Fibroblast of peridontal ligament (primary cell): ENCODE results near the gene FOXN3.
"Not testable (repeated sequence)": the region's sequence is repeated elsewhere in the genome, so short reads cannot be mapped to it uniquely, and the experiment has no call there.

Experiments
- DNase-seq: peaks from one replicate; pipeline ENCODE4 v3.0.0-alpha.2; 2010; ENCODE audit errors: extremely low read depth

Gene FOXN3

DNA sequence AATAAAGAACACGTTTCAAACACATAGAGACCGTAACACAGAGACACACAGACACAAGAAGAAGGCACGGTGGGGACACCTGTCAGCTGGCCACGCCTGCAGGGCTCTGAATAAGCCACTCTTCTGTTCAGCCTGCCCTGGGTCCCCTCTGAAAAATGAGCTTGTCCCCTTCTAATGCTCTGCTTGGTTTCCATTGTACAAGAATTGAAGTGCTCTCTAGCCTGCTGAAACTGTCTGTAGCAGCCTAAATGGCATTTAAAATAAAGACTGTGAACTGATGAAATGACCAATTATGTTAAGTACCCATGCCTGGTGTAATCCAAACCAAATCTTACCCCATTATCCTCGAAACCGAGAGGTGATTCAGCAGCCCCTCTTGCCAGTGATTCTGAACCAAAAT is 139.8 kb downstream of the FOXN3 start:
- peak; percentile 32 for DNase-seq

DNA sequence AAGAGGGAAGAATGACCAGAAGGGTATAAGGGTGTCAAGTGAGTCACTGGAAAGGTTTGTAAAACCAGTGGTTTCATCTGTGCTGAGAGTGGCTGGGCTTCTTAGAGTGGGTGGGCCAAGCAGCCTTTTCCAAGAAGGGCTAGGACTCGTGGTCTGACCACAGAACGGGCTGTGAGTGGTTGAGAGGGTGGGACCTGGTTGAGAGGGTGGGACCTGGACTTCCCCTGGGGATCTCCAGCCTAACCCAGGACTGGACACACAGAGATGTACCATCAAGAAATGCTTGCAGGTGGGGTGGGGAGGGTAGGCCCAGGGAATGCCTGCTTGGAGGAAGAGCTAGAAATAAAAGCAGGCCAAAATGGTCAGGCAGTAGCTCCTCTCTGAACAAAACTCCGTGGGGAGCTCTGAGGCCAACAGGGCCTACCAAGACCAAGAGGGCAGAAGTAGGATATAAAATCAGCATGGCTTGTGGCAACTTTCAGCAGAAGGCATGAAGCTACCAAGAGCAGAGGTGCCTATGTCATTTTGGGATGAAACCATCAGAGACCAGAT is 140.5 kb downstream of the FOXN3 start:
- peak; percentile 2 for DNase-seq

DNA sequence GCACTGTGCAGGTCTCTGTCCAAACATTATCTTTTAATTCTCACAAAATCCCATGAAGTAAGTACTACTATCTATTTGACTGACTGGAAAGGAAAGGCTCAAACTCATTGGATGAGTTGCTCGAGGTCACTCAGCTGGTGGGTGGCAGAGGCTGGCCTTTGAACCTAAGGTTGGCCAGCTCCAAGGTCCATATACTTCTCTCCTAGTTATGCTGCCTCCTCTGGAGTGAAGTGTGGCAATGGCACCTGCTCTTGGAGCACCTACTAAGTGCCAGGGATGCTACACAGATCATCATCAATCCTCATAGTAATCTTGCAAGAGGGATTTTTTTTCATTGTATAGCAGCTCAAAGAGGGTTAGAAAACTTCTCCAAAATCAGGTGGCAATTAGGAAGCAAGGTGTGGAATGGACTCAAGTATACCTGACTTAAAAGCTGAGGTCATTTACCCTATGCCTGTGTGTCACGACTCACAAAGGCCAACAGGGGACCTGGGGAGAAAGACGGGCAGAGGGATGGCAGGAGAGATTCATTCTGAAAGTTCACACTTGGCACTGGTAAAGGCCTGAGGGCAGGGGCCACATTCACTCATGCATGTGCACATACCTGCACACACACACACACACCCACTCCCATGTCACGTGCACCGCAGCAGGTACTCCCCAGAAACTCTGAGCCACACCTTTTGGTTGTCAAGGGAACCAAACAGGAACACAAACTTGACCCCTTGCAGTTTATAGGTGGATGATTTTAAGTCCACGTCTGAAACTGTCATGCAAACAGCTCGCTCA is 146.4 kb downstream of the FOXN3 start:
- no peak for DNase-seq

DNA sequence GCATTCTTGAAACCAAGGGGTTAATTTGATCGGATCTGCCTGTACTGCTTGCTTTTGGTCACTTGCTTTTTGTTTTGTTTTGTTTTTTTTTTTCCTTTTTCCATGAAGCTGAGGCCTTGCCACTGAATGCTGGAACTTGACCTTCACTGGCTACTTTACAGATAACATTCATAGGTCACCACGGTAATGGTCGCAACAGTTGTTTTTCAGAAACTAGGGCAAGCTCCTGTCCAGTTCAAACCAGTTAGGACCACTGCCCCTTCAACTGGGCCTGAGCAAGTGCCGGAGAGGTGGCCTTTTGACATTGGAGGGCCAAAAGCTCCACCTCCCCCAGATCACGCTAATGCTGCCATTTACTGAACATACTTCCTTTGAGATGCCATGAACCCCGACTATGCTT is 147.6 kb downstream of the FOXN3 start:
- DNase-seq = no peak

DNA sequence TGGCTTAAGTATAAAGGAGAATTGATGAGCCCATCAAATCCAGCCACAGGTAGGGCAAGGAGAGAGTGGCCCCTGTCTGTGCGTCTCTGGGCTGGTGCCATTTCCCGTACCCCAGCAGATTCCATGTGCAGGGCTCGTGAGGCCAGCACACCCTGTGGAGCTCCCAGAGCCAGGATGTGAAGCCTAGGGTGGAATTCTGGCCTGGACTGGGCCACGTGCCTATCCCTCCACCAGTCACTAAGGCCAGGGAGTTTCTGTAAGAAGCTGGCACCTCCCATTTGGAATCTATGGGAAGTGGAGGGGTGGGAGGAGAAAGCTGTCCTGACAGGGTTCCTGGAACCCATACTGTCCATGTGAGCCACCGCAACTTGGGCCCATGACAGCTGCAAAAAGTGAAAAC is 148.5 kb downstream of the FOXN3 start:
- DNase-seq = no peak

DNA sequence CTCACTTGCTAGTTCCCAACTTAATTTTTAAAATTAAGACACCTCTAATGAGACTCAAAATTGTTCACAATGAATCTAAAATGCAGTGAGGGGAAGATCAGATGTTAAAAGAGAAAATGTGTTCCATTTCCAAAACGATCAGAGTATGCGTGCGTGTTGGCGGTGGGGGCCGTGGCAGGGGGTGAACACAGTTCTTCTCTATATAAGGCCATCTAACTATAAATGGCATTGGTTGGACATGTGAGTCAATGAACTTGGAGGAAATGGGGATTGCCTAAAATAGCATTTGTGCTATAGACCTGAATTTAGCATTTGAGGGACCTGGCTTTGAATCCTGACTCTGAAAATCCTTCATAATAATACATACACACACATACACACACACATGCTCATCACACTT is 149.4 kb downstream of the FOXN3 start:
- no peak for DNase-seq

DNA sequence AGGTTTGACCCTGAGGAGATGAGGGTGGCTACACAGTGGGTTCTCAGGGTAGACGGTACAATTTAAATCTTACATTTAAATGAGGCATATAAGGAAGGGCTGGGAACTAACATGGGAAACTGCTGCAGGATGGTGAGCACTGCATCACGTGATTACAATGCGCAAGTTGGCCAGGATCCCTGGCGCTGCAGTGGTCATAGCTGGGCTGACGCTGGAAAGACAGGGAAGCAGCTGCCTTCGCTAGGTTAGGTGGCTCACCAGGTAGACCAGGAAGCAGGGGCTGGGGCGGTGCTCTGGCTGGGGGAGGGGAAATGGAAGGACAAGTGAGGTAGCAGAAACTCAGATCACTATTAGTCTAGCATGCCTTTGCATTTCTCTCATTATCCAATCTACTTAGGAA is 149.9 kb downstream of the FOXN3 start:
- DNase-seq = no peak

DNA sequence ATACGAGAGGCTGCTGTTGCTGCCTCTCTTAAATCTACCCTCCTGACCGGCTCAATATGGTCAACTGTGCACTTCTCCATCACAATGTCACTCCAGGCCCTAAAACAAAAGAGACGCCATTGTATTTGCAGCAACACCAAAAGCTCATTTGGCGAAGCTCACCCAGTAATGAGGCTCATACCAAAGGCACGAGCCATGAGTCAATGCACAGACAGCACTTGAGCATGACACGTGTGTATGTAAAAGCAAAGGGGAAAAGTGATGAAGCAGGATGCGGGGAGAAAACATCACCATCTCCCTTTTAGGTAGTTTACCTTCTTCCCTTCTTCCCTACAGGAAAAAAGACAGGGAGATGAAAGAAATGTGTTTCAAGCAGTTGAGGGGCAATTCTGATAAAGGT is 150.3 kb downstream of the FOXN3 start:
- DNase-seq = peak; percentile 7

DNA sequence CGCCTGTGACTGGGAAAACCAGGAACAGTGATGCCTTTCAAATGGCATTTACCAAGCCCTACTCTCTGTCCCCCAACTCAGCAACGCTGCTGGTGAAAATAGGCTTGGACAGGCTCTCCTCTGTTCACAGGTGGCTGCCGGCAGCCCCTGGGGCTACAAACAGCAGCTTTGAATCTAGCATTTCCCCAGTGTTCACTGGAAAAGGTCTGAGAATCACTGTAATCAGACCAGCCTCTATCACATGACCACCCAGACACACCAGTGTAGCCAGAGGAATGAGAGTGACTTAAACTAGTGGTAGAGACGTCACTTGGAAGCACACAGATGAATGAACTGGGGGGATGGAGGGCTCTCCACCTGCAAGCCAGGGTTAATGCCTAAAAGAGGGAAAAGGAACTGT is 151.8 kb downstream of the FOXN3 start:
- no peak for DNase-seq

DNA sequence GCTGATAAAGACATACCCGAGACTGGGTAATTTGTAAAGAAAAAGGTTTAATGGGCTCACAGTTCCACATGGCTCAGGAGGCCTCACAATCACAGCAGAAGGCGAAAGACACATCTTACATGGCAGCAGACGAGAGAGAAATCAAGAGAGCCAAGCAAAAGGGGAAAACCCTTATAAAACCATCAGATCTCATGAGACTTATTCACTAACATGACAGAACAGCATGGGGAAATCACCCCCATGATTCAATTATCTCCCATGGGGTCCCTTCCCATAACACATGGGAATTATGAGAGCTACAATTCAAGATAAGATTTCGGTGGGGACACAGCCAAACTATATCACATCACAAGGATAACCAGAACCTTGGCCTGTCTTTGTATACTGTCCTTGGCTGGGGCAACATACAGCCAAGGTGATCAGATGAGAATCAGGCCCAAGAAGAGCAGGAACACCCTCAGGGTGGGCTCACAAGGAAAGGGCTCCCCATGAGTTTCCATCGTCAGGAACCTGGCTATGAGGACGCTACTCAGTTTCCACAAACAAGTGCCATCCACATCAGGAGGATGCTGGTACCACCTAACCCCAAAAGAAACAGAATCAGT is 152.7 kb downstream of the FOXN3 start:
- DNase-seq = no peak

DNA sequence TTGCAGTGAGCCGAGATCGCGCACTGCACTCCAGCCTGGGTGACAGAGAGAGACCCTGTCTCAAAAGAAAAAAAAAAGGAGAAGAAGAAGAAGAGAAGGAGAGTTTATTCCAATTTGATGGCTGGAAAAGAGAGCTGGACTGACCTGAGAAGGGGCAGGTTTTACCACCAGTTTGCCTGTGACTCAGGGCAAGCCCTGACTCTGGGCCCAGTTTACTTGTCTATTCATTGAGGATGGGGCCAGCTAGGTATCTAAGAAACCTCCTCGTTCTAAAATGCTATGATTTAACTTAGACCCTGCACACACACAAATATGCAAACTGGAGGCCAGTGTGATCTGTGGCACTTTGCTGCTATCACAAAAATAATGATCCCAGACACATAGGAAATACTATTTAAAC is 155.0 kb downstream of the FOXN3 start:
- no peak for DNase-seq

DNA sequence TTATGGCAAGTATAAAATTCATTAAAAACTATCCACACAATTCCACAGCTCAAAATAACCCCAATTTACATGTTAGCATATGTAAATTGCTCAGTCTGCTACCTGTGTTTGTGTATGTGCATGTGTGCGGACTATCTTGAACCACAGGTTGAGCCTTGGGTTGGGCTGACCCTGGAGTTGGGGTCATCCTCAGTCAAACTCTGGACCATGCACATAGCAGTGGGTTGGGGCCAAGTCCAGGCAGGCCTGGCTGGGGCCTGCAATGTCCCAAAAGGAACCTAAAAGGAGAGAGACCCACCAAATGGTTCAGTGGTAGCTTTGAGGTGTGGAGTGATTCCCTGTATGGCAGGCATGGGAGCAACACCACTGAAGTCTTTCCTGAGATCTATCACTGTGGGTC is 156.1 kb downstream of the FOXN3 start:
- DNase-seq = no peak

DNA sequence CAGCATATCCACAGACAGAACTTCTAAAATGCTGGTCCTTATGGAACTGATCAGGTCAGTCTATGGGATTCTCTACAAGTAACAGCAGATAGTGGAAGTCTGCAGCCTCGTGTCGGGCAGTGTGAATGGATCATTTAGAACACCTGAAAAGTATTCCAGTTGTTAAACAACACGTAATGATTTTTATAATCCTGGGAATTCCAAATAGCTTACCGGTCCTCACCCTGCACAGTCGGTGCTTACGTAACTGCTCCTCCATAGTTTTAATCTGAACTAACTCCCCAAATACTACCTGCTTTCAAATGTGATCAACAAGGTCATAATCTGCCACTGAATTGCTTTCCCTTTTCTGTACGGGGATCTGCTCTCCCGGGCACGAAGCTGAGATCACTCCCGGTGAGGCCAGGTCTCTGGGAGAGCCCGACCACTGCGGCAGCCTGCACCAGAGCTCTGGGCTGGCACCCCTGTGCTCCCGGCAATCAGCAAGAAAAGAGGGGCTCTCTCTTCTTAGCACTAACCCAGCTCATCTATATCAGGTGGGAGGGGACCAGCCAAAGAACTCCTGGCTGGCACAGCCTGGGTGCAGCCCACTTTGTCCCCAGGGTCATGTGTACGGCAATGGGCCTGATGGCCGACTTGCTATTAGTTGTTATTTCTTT is 157.0 kb downstream of the FOXN3 start:
- DNase-seq = no peak

DNA sequence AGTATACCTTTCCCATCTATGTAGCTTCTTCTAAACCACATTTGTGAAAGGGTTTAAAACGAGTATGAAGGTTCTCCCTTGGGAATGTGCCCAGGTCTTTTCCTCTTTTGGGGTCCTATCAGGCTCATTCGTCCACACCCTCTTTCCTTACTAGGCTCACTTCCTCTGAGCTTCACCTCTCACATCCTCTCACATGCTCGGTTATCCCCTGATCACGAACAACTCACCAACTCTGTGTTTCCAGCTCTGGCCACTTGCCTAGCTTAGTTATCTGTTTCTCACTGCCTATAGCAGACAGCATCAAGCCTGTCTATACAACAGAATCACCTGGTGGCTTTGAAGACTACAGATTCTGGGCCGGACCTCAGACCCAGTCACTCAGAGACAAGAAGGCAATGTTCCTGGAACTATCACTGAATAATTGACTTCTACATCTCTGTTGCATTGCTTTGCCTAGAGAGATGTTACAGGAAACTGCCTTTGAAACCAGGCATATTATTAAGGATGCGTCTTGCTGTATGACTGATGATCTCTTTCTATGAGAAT is 158.2 kb downstream of the FOXN3 start:
- no peak for DNase-seq

DNA sequence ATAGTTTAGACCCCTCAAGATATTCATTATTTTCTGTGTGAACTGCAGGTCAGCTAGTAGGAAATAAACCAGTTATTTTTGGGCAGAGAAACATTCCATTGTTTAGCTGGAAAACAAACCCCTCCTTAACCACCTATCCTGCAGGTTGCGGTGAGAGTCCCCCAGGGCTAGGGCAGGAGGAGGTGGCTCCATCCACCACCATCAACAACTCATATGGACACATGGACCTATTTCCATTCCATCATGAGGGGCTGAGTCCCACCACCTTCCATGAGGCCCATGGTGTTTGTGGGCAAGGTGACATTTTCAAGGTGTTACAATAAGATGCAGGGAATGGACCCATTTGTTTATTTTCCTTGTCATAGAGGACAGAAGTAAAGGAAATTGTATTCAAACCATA is 160.1 kb downstream of the FOXN3 start:
- no peak for DNase-seq

DNA sequence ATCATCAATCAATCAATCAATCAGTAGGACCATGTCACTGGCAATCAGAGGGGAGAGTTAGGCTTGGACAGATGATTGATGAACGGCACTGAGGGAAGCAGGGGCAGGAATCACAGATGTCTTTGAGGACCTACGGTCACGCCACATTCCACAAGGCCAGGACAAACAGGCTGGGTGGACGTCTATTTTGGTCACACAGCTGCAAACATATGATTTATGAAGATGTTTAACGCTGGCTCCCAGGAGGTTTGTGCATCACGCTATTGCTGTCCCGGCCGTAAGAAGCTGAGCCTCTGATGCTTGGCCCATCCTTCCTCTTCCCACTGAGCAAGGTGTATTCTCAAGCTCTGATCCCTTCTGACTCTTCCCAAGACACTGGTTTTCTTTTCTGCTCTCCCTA is 160.8 kb downstream of the FOXN3 start:
- no peak for DNase-seq

DNA sequence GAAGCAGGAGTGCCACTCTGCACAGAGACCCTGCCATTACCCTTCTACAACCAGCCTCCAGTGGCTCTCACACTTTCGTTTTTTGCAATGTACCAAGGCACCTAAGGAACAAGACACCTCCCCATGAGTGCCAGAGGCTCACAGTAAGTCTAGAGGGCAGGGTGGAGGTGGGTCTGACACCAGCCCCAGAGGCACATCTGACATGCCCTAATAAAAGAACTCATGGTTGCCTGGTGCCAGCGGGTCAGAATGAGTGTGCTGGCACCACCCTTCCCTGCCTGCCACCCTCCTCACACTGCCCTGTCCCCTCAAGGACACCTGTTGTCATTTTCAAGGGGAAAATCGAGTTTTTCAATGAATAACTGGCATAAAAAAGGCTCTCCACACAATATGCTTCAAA is 161.2 kb downstream of the FOXN3 start:
- no peak for DNase-seq

DNA sequence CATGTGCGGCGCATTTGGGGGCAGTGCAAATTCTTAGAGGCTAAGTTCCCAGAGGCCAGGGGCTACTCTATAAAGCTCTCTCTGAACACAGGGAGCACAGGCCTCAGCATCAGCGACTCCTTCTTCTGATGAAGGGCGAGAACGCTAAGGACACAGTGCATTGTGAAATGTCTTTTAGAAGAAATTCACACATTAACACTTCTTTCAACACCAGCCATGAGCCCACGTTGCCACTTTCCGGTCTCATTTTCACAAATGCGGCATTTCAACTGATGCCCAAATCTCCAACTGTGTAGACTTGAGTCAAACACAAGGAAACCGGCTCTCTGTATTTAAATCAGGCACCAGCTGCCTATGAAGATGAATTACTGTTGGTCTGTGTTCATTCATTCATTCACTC is 162.0 kb downstream of the FOXN3 start:
- no peak for DNase-seq

DNA sequence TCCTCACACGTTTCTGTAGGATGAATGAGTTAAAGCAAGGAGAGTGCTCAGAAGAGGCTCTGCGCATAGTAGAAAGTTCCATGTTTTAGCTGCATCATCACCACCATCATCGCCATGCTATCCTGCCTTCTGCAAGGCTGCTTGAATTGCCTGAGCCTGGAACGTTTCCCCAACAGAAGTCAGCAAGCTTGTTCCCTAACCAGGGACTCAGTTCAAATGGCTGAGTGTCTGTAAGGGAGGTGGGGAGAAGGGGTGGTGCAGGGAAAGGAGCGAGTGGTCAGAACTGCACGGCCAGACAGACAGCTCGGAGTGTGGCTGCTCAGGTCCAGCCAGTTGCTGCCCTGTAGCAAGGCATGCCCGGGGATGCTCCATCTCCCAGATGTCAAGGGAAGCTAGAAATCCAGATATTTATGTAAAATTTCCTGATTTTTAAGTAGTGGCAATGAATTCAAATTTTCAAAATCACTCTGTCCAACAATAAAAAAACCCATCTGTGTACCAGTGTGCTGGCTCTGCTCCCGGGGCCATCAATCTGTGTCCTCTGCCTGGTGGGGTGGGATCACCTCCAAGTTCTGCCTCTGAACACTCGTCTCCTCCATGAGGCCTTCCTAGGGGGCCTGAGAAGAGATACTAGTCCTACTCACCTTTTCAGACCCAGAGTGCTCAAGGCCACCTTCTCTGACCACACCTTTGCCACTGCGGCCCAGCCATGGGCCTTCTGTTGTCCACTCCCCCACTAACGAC is 162.7 kb downstream of the FOXN3 start:
- no peak for DNase-seq

DNA sequence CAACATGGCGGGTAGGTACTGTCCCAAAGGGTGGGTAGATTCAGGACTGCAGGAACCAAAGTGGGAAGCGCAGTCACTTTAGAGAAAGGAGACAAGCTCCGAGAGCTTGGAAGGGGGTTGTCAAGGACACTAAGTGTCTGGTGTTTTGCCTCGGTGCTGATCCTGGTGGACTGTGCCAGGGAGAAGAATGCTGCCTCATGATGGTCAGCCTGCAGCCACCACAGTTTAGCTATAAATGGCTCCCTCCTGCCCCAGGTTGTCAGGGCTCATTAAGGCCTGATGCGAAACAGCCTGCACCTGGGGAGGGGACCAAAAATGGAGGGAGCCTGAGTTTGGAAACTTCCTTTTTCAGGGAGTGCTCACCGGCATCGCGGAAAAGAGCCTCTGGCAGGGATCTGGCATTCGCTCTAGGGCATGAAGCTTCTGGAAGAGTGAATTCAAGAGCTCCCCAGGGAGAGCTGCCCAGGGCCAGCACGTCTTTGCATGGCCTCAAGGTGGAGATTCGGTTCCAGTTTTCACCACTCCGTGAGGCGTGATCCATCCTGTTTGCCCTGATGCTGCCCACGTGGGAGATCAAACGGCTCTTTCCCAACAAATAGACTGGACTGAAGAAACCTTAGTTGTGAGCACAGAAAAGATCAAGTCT is 164.0 kb downstream of the FOXN3 start:
- DNase-seq = no peak

DNA sequence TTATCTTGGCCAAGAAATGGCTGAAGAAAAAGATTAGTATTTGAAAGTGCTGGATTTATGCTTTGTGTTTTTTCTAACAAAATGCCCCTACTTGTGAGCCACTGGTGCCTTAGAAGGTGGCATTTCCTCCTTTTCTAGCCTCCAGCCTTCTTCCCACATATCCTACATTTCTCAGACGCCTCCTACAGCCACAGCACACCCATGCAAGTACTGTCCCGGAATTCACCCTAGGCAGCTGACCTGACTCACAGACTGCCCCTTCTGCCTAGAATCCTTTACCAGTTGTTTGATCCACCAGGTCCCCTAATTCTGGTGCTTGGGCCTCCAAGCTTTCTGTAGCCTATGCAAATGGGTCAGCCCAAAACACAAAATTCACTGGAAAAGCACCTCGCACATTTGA is 166.0 kb downstream of the FOXN3 start:
- DNase-seq = no peak

DNA sequence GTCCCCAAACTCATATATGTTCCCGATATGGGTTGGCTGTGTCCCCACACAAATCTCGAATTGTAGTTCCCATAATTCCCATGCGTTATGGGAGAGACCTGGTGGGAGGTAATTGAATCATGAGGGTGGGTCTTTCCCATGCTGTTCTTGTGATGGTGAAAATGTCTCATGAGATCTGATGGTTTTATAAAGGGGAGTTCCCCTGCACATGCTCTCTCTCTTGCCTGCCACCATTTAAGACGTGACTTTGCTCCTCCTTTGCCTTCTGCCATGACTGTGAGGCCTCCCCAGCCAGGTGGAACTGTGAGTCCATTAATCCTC is 166.4 kb downstream of the FOXN3 start:
- DNase-seq = not testable (repeated sequence)
